H9 (cell line): ENCODE results near the gene WNT7B. TPM values are rescaled to one million over a fixed set of nuclear protein-coding genes. Genes with fewer than 3 reads are reported as not detected.

Source experiments
- DNase-seq: peaks from one replicate; pipeline ENCODE4 v3.0.0-alpha.2; 2017
- H2AFZ ChIP-seq: one replicate; pipeline ENCODE4 v1.6.1; 2013; ENCODE audit warnings: mild to moderate bottlenecking, low read length, control low read depth, moderate library complexity
- H2AK5ac ChIP-seq: 2 replicates; pipeline ENCODE4 v1.6.1; 2013; ENCODE audit warnings: low read length, control low read depth, mixed read lengths; ENCODE audit not compliant: insufficient read length
- H2BK120ac ChIP-seq: one replicate; pipeline ENCODE4 v1.6.1; 2013; ENCODE audit warnings: low read depth, mild to moderate bottlenecking, low read length, control low read depth, inconsistent platforms; ENCODE audit not compliant: poor library complexity, severe bottlenecking
- H2BK12ac ChIP-seq: 2 replicates; pipeline ENCODE4 v1.6.1; 2013; ENCODE audit warnings: low read length, control low read depth, mixed read lengths, low read depth; ENCODE audit not compliant: insufficient read length
- H2BK15ac ChIP-seq: 2 replicates; pipeline ENCODE4 v1.6.1; 2013; ENCODE audit warnings: low read depth, low read length, control low read depth
- H2BK20ac ChIP-seq: one replicate; pipeline ENCODE4 v1.6.1; 2013; ENCODE audit warnings: low read depth, mild to moderate bottlenecking, low read length, control low read depth, inconsistent platforms; ENCODE audit not compliant: poor library complexity, severe bottlenecking
- H2BK5ac ChIP-seq: 2 replicates; pipeline ENCODE4 v1.6.1; 2013; ENCODE audit warnings: low read length, control low read depth, mixed read lengths; ENCODE audit not compliant: insufficient read length
- H3K14ac ChIP-seq: 2 replicates; pipeline ENCODE4 v1.6.1; 2013; ENCODE audit warnings: low read length, control low read depth; ENCODE audit not compliant: insufficient read depth
- H3K18ac ChIP-seq: 2 replicates; pipeline ENCODE4 v1.6.1; 2013; ENCODE audit warnings: low read depth, mild to moderate bottlenecking, mixed read lengths, low read length, control low read depth; ENCODE audit not compliant: insufficient read length
- H3K23ac ChIP-seq: 2 replicates; pipeline ENCODE4 v1.6.1; 2013; ENCODE audit warnings: low read length, control low read depth, mixed read lengths, low read depth; ENCODE audit not compliant: insufficient read length
- H3K23me2 ChIP-seq: 2 replicates; pipeline ENCODE4 v1.6.1; 2013; ENCODE audit warnings: low read depth, mild to moderate bottlenecking, mixed read lengths, low read length, control low read depth; ENCODE audit not compliant: insufficient read length, poor library complexity, severe bottlenecking
- H3K27ac ChIP-seq: 2 replicates; pipeline ENCODE4 v1.5.1; 2013; ENCODE audit warnings: low read length, control low read depth, mixed read lengths, low read depth; ENCODE audit not compliant: insufficient read length
- H3K27me3 ChIP-seq: 2 replicates; pipeline ENCODE4 v1.6.1; 2013; ENCODE audit warnings: low read length, control low read depth, inconsistent platforms; ENCODE audit not compliant: insufficient read depth
- H3K4ac ChIP-seq: 2 replicates; pipeline ENCODE4 v1.6.1; 2013; ENCODE audit warnings: low read depth, mild to moderate bottlenecking, control low read depth, inconsistent platforms, low read length, moderate library complexity
- H3K4me1 ChIP-seq: 2 replicates; pipeline ENCODE4 v1.6.1; 2013; ENCODE audit warnings: low read length, control low read depth, inconsistent platforms; ENCODE audit not compliant: insufficient read depth
- H3K4me2 ChIP-seq: 2 replicates; pipeline ENCODE4 v1.6.1; 2013; ENCODE audit warnings: low read length, control low read depth, mixed read lengths; ENCODE audit not compliant: insufficient read length, insufficient read depth
- H3K56ac ChIP-seq: 2 replicates; pipeline ENCODE4 v1.6.1; 2013; ENCODE audit warnings: low read depth, mild to moderate bottlenecking, mixed read lengths, low read length, control low read depth; ENCODE audit not compliant: insufficient read length
- H3K79me1 ChIP-seq: 2 replicates; pipeline ENCODE4 v1.6.1; 2013; ENCODE audit warnings: low read depth, mild to moderate bottlenecking, moderate library complexity, low read length, control low read depth, inconsistent platforms; ENCODE audit not compliant: insufficient read depth, poor library complexity, severe bottlenecking
- H3K79me2 ChIP-seq: 2 replicates; pipeline ENCODE4 v1.6.1; 2013; ENCODE audit warnings: low read length, control low read depth, inconsistent platforms; ENCODE audit not compliant: insufficient read depth
- H3K9ac ChIP-seq: 2 replicates; pipeline ENCODE4 v1.6.1; 2013; ENCODE audit warnings: low read length, control low read depth, mixed read lengths; ENCODE audit not compliant: insufficient read length; ENCODE audit errors: extremely low read depth
- H3K9me3 ChIP-seq: one replicate; pipeline ENCODE4 v1.6.1; 2013; ENCODE audit warnings: low read depth, low read length, inconsistent platforms; ENCODE audit not compliant: control insufficient read depth
- H3T11ph ChIP-seq: one replicate; pipeline ENCODE4 v1.6.1; 2013; ENCODE audit warnings: mild to moderate bottlenecking, low read length, control low read depth, inconsistent platforms
- H4K20me1 ChIP-seq: one replicate; pipeline ENCODE4 v1.6.1; 2013; ENCODE audit not compliant: control insufficient read depth, insufficient read length, insufficient read depth
- H4K5ac ChIP-seq: 2 replicates; pipeline ENCODE4 v1.6.1; 2013; ENCODE audit warnings: low read depth, mild to moderate bottlenecking, mixed read lengths, low read length, control low read depth; ENCODE audit not compliant: insufficient read length
- H4K8ac ChIP-seq: replicated peaks from 2 replicates; pipeline ENCODE4 v1.6.1; 2013; ENCODE audit warnings: low read length, control low read depth, mixed read lengths, low read depth; ENCODE audit not compliant: insufficient read length
- H4K91ac ChIP-seq: 2 replicates; pipeline ENCODE4 v1.6.1; 2013; ENCODE audit warnings: low read depth, mild to moderate bottlenecking, moderate library complexity, mixed read lengths, low read length, control low read depth; ENCODE audit not compliant: insufficient read length
- H3K27ac Mint-ChIP-seq, 3 experiments: 2 replicates in 2 of 3; 3 replicates in 1 of 3; pipeline ENCODE4 v1.8.0; 2020 to 2021; ENCODE audit warnings: mixed read lengths in 3 of 3, mild to moderate bottlenecking in 1 of 3, moderate library complexity in 1 of 3
- H3K27me3 Mint-ChIP-seq: 2 replicates; pipeline ENCODE4 v1.8.0; 2021; ENCODE audit warnings: low read depth, mild to moderate bottlenecking, moderate library complexity, mixed read lengths
- H3K36me3 Mint-ChIP-seq, 3 experiments: 2 replicates in 2 of 3; 3 replicates in 1 of 3; pipeline ENCODE4 v1.8.0; 2020 to 2021; ENCODE audit warnings: low read depth in 3 of 3, mixed read lengths in 3 of 3; ENCODE audit not compliant: insufficient read depth in 1 of 3
- H3K4me1 Mint-ChIP-seq, 2 experiments: 2 replicates each; pipeline ENCODE4 v1.8.0; 2020; ENCODE audit warnings: mixed read lengths in 2 of 2
- H3K4me3 Mint-ChIP-seq, 2 experiments: 2 replicates in 1 of 2; 3 replicates in 1 of 2; pipeline ENCODE4 v1.8.0; 2020 to 2021; ENCODE audit warnings: mild to moderate bottlenecking in 2 of 2, mixed read lengths in 2 of 2, moderate library complexity in 1 of 2
- H3K9me3 Mint-ChIP-seq, 2 experiments: 2 replicates in 1 of 2; 3 replicates in 1 of 2; pipeline ENCODE4 v1.8.0; 2020; ENCODE audit warnings: mild to moderate bottlenecking in 2 of 2, mixed read lengths in 2 of 2, moderate library complexity in 1 of 2
- WGBS: extraction: QIAGEN DNeasy Blood & Tissue Kit; methylation state at CpG from one replicate; pipeline ENCODE4 v1.1.7; 2013; ENCODE audit warnings: missing lambda C conversion rate, low lambda C conversion rate, mixed read lengths; ENCODE audit not compliant: insufficient read length; ENCODE audit errors: extremely low coverage; 5-methylcytosine and 5-hydroxymethylcytosine counted together
- total RNA-seq: library from RNA; stranded (reverse); gene quantifications from 2 replicates; pipeline ENCODE4 v1.2.1, GENCODE V29; 2021
- TF ChIP-seq, protein P1 (sequence below): fragments of 200-600 bp; sonication (generic); conservative IDR thresholded peaks from 3 replicates; pipeline ENCODE4 v1.8.0; 2021; ENCODE audit warnings: antibody characterized with exemption, mild to moderate bottlenecking

The WNT7B gene
- total RNA-seq, 1 experiment from 2014 or later, result 0.09 TPM

GRCh38 chr22:46021577-46021976, 44.6 kb upstream of the WNT7B start:
- Histone ChIP-seq H4K91ac (no peak overlapping the region), H3T11ph (no peak overlapping the region), H3K27me3 (peaks cover 5% of the 10 kb centered on the region; the same call in 1 of the 2 replicates), H4K5ac (no peak overlapping the region), H3K9ac (no peak overlapping the region), H2BK120ac (no peak overlapping the region), H2BK12ac (no peak overlapping the region), H3K23ac (no peak overlapping the region), H3K56ac (no peak overlapping the region), H4K8ac (no peak overlapping the region), H3K79me2 (no peaks in the 10 kb centered on the region), H2BK5ac (no peak overlapping the region), H2AFZ (no peak overlapping the region), H4K20me1 (no peaks in the 10 kb centered on the region), H3K9me3 (no peaks in the 10 kb centered on the region), H3K4me2 (no peak overlapping the region), H2BK15ac (no peak overlapping the region), H3K27ac (no peak overlapping the region), H3K23me2 (no peaks in the 10 kb centered on the region), H3K4me1 (no peaks in the 10 kb centered on the region), H3K14ac (no peak overlapping the region), H3K18ac (no peak overlapping the region), H3K4ac (no peak overlapping the region), H2BK20ac (no peak overlapping the region), H2AK5ac (no peak overlapping the region), H3K79me1 (no peaks in the 10 kb centered on the region)
- DNase-seq, result no peak
- H3K4me3 Mint-ChIP-seq, result no peak overlapping the region
- H3K4me1 Mint-ChIP-seq, result peaks cover 3 to 5% of the 10 kb centered on the region in 2 experiments
- no peak overlapping the region for H3K27ac Mint-ChIP-seq
- TF ChIP-seq, protein P1, sequence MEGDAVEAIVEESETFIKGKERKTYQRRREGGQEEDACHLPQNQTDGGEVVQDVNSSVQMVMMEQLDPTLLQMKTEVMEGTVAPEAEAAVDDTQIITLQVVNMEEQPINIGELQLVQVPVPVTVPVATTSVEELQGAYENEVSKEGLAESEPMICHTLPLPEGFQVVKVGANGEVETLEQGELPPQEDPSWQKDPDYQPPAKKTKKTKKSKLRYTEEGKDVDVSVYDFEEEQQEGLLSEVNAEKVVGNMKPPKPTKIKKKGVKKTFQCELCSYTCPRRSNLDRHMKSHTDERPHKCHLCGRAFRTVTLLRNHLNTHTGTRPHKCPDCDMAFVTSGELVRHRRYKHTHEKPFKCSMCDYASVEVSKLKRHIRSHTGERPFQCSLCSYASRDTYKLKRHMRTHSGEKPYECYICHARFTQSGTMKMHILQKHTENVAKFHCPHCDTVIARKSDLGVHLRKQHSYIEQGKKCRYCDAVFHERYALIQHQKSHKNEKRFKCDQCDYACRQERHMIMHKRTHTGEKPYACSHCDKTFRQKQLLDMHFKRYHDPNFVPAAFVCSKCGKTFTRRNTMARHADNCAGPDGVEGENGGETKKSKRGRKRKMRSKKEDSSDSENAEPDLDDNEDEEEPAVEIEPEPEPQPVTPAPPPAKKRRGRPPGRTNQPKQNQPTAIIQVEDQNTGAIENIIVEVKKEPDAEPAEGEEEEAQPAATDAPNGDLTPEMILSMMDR, result no peak
- H3K9me3 Mint-ChIP-seq, result peaks cover 0 to 2% of the 10 kb centered on the region in 2 experiments; a peak in 2 of 5 replicates
- WGBS, result no CpG with 5 or more reads among the region's 3 CpGs
- H3K36me3 Mint-ChIP-seq, result no peaks in the 10 kb centered on the region
- H3K27me3 Mint-ChIP-seq, result peaks cover 43% of the 10 kb centered on the region
